ENCODE data around the gene KLHL34.

Gene KLHL34

GRCh38 chrX:21638311-21638710 lies 19.8 kb downstream of the KLHL34 start:
- DNase-seq (ENCODE audit: low read depth), result peak; percentile 69
- TF ChIP-seq CTCF (conservative IDR thresholded peaks at IDR 0.05; ENCODE audit: control insufficient read depth, insufficient read depth, low read depth, low read length), result no peak
- H3K4me3 ChIP-seq (ENCODE audit: control insufficient read depth, low read depth, low read length), result no peak overlapping the region

GRCh38 chrX:21632027-21632426 lies 26.1 kb downstream of the KLHL34 start:
- no peak for TF ChIP-seq CTCF (conservative IDR thresholded peaks at IDR 0.05; ENCODE audit: control insufficient read depth, insufficient read depth, low read depth, low read length)
- peak; percentile 6 for DNase-seq (ENCODE audit: low read depth)
- H3K4me3 ChIP-seq (ENCODE audit: control insufficient read depth, low read depth, low read length), result no peak overlapping the region

GRCh38 chrX:21623778-21624501 lies 34.2 kb downstream of the KLHL34 start:
- no peak for DNase-seq (ENCODE audit: low read depth)
- no peak overlapping the region for H3K4me3 ChIP-seq (ENCODE audit: control insufficient read depth, low read depth, low read length)
- TF ChIP-seq CTCF (conservative IDR thresholded peaks at IDR 0.05; ENCODE audit: control insufficient read depth, insufficient read depth, low read depth, low read length), result no peak

GRCh38 chrX:21620234-21620633 lies 37.9 kb downstream of the KLHL34 start:
- no peak for DNase-seq (ENCODE audit: low read depth)
- no peak for TF ChIP-seq CTCF (conservative IDR thresholded peaks at IDR 0.05; ENCODE audit: control insufficient read depth, insufficient read depth, low read depth, low read length)

GRCh38 chrX:21616386-21616785 lies 41.7 kb downstream of the KLHL34 start:
- no peak overlapping the region for H3K4me3 ChIP-seq (ENCODE audit: control insufficient read depth, low read depth, low read length)
- TF ChIP-seq CTCF (conservative IDR thresholded peaks at IDR 0.05; ENCODE audit: control insufficient read depth, insufficient read depth, low read depth, low read length), result no peak
- DNase-seq (ENCODE audit: low read depth), result no peak

More at GRCh38 chrX:21620234-21620633, 37.9 kb downstream of the KLHL34 start:
- no peak overlapping the region for H3K4me3 ChIP-seq (ENCODE audit: control insufficient read depth, low read depth, low read length)

- no peak for DNase-seq (ENCODE audit: low read depth)
- no peak overlapping the region for H3K4me3 ChIP-seq (ENCODE audit: control insufficient read depth, low read depth, low read length)
- TF ChIP-seq CTCF (conservative IDR thresholded peaks at IDR 0.05; ENCODE audit: control insufficient read depth, insufficient read depth, low read depth, low read length), result no peak
Observed at GRCh38 chrX:21612154-21612553, 46.0 kb downstream of the KLHL34 start.
